ENCODE results near the gene MAST2. TPM values are rescaled to one million over a fixed set of nuclear protein-coding genes. Genes with fewer than 3 reads are reported as not detected.

Gene MAST2
- total and polyA plus RNA-seq, 2 donors (not counting 3 experiments of a cell fraction or from before 2014, with no cell fraction given), result 25.0 to 41.2 TPM

GRCh38 chr1:45879885-45880598, 76.6 kb downstream of the MAST2 start:
- Histone ChIP-seq H3K4me1 (ENCODE audit: control insufficient read depth, extremely low read depth, insufficient read depth, low read length) (peaks cover 6% of the 10 kb centered on the region), H2AFZ (ENCODE audit: low read depth, low read length) (no peak overlapping the region), H3K9me1 (replicated peaks; ENCODE audit: control insufficient read depth, extremely low read depth, insufficient read depth, low read length) (no peaks in the 10 kb centered on the region), H3K27ac (ENCODE audit: insufficient read depth, low read depth, low read length) (no peak overlapping the region), H3K27me3 (ENCODE audit: control insufficient read depth in 2 of 2, insufficient read depth in 2 of 2, low read length in 2 of 2) (no peaks in the 10 kb centered on the region), H3K4me2 (ENCODE audit: insufficient read depth, low read length) (no peak overlapping the region), H3K36me3 (ENCODE audit: control insufficient read depth in 2 of 2, extremely low read depth in 1 of 2, insufficient read depth in 2 of 2, low read length in 2 of 2) (no peaks in the 10 kb centered on the region), H3K4me3 (replicated peaks in 1 of 3; ENCODE audit: insufficient read depth in 1 of 3, low read depth in 1 of 3, low read length in 3 of 3) (no peak overlapping the region), H3K9ac (replicated peaks; ENCODE audit: extremely low read depth, insufficient read depth, low read length) (no peak overlapping the region), H3K79me2 (ENCODE audit: control insufficient read depth, insufficient read depth, low read length) (peaks cover 6% of the 10 kb centered on the region), H4K20me1 (replicated peaks; ENCODE audit: control insufficient read depth, extremely low read depth, insufficient read depth, low read length) (no peaks in the 10 kb centered on the region), H3K9me3 (replicated peaks; ENCODE audit: control insufficient read depth, insufficient read depth, low read length) (no peaks in the 10 kb centered on the region)
- ChIA-PET POLR2A (no interaction called here), CTCF (interaction anchor here (0.5 to 1.1 kb wide), 5 partner anchors 53 to 1096 kb away, joined by 3 to 4 read pairs (median 3); no protein-coding TSS in a partner anchor)
- DNase-seq (ENCODE audit: low read depth, low spot score), result no peak
- BruUV-seq (replicated peaks), result no TSS peak
- no peak for FAIRE-seq
- dilution Hi-C loops (cut with MboI; ENCODE audit: extremely low pct_ligation_motif_present, low sequenced_read_pairs) (no loop called here), intact Hi-C loops (cut with micrococcal nuclease) (loop anchor here (5.0 kb wide), 3 partner anchors 128 to 233 kb away; partner anchors contain the start of genes GPBP1L1, IPP and TMEM69)
- TF ChIP-seq FOS (IDR thresholded peaks at IDR 0.05; ENCODE audit: borderline replicate concordance, insufficient read depth, low read length) (no peak), MYC (IDR thresholded peaks at IDR 0.05; ENCODE audit: low read depth, low read length) (no peak), EZH2 (IDR thresholded peaks at IDR 0.05; ENCODE audit: borderline replicate concordance, low read depth, low read length, severe bottlenecking) (no peak), JUN (IDR thresholded peaks at IDR 0.05; ENCODE audit: borderline replicate concordance, insufficient read depth, insufficient read length, low read depth) (no peak), GATA2 (IDR thresholded peaks at IDR 0.05; ENCODE audit: insufficient read depth, insufficient read length, low read depth, low read length) (no peak), POLR2A (IDR thresholded peaks at IDR 0.05; ENCODE audit: low read depth, low read length) (no peak), POLR2AphosphoS5 (IDR thresholded peaks at IDR 0.05; ENCODE audit: insufficient read depth, low read depth, low read length) (no peak)
- TF ChIP-seq, protein P1, sequence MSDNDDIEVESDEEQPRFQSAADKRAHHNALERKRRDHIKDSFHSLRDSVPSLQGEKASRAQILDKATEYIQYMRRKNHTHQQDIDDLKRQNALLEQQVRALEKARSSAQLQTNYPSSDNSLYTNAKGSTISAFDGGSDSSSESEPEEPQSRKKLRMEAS (IDR thresholded peaks at IDR 0.05; ENCODE audit: insufficient read depth, insufficient read length), result no peak
- TF ChIP-seq, protein P2, sequence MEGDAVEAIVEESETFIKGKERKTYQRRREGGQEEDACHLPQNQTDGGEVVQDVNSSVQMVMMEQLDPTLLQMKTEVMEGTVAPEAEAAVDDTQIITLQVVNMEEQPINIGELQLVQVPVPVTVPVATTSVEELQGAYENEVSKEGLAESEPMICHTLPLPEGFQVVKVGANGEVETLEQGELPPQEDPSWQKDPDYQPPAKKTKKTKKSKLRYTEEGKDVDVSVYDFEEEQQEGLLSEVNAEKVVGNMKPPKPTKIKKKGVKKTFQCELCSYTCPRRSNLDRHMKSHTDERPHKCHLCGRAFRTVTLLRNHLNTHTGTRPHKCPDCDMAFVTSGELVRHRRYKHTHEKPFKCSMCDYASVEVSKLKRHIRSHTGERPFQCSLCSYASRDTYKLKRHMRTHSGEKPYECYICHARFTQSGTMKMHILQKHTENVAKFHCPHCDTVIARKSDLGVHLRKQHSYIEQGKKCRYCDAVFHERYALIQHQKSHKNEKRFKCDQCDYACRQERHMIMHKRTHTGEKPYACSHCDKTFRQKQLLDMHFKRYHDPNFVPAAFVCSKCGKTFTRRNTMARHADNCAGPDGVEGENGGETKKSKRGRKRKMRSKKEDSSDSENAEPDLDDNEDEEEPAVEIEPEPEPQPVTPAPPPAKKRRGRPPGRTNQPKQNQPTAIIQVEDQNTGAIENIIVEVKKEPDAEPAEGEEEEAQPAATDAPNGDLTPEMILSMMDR (IDR thresholded peaks at IDR 0.05; ENCODE audit: extremely low read depth in 1 of 2, insufficient read depth in 1 of 2, low read depth in 1 of 2, low read length in 2 of 2), result no peak

Measured in endothelial cell of umbilical vein (primary cell).